Activated CD4-positive, CD25-positive, alpha-beta regulatory T cell treated with anti-CD3 and anti-CD28 coated beads, Interleukin-2, amount 50 U/mL, for 72 hours (primary cell): ENCODE data around the gene KAZN.

ENCODE experiments used
- DNase-seq: peaks from one replicate; pipeline ENCODE4 v3.0.0; 2021

The KAZN gene

GRCh38 chr1:14590411-14591180 lies 7.9 kb upstream of the KAZN start:
- DNase-seq = no peak

GRCh38 chr1:14591600-14591999 lies 6.9 kb upstream of the KAZN start:
- DNase-seq = no peak

GRCh38 chr1:14592004-14592631 lies 6.4 kb upstream of the KAZN start:
- no peak for DNase-seq

GRCh38 chr1:14593302-14593701 lies 5.2 kb upstream of the KAZN start:
- DNase-seq = no peak

- no peak for DNase-seq
These were observed 4.4 kb upstream of the KAZN start for GRCh38 chr1:14594045-14594444.

GRCh38 chr1:14596591-14596990 lies 1.9 kb upstream of the KAZN start:
- DNase-seq = no peak

GRCh38 chr1:14597343-14598006 lies 1.0 kb upstream of the KAZN start:
- no peak for DNase-seq

- DNase-seq = no peak
These were observed 433 bp upstream of the KAZN start for GRCh38 chr1:14598007-14598497.

GRCh38 chr1:14599183-14599791 lies 802 bp downstream of the KAZN start:
- no peak for DNase-seq

GRCh38 chr1:14599800-14600199 lies 1.3 kb downstream of the KAZN start:
- no peak for DNase-seq

- DNase-seq = no peak
These were observed 2.1 kb downstream of the KAZN start for GRCh38 chr1:14600405-14601112.

GRCh38 chr1:14602136-14602535 lies 3.7 kb downstream of the KAZN start:
- no peak for DNase-seq

GRCh38 chr1:14603645-14604044 lies 5.2 kb downstream of the KAZN start:
- DNase-seq = no peak

- DNase-seq = no peak
These were observed 5.9 kb downstream of the KAZN start for GRCh38 chr1:14604414-14604813.

GRCh38 chr1:14605945-14606344 lies 7.5 kb downstream of the KAZN start:
- no peak for DNase-seq

- no peak for DNase-seq
These were observed 8.1 kb downstream of the KAZN start for GRCh38 chr1:14606632-14607031.

GRCh38 chr1:14607295-14607694 lies 8.8 kb downstream of the KAZN start:
- no peak for DNase-seq

- no peak for DNase-seq
These were observed 9.8 kb downstream of the KAZN start for GRCh38 chr1:14608308-14608707.

- no peak for DNase-seq
These were observed 12.3 kb downstream of the KAZN start for GRCh38 chr1:14610761-14611160.

- no peak for DNase-seq
These were observed 13.3 kb downstream of the KAZN start for GRCh38 chr1:14611792-14612191.

- DNase-seq = no peak
These were observed 13.8 kb downstream of the KAZN start for GRCh38 chr1:14612256-14612655.

GRCh38 chr1:14613926-14614325 lies 15.4 kb downstream of the KAZN start:
- DNase-seq = no peak

GRCh38 chr1:14614341-14614740 lies 15.9 kb downstream of the KAZN start:
- no peak for DNase-seq
